HG02943 (cell line): Measurements from ENCODE around the gene MB.
"Not testable (repeated sequence)": the region's sequence is repeated elsewhere in the genome, so short reads cannot be mapped to it uniquely, and the experiment has no call there.

ENCODE experiments used
- ATAC-seq: cut with Tn5 transposase; IDR thresholded peaks from one replicate; pipeline ENCODE4 v1.9.1; 2021; ENCODE audit warnings: mild to moderate bottlenecking, low read depth, moderate library complexity; ENCODE audit not compliant: unreplicated experiment

MB gene

GRCh38 chr22:35617137-35617755, at the start of gene MB:
Gene MB, minus strand, starts transcription at chr22:35617329. Its CDS starts 72 bp downstream, at chr22:35617257.
- ATAC-seq = no peak

GRCh38 chr22:35666699-35667098, 49.6 kb upstream of the MB start:
- not testable (repeated sequence) for ATAC-seq

GRCh38 chr22:35664955-35665587, 47.9 kb upstream of the MB start:
- ATAC-seq = no peak

GRCh38 chr22:35663371-35663770, 46.2 kb upstream of the MB start:
- ATAC-seq = no peak

GRCh38 chr22:35662914-35663313, 45.8 kb upstream of the MB start:
- no peak for ATAC-seq

- no peak for ATAC-seq
Measured at GRCh38 chr22:35661464-35661863, 44.3 kb upstream of the MB start.

- no peak for ATAC-seq
Measured at GRCh38 chr22:35660291-35661127, 43.4 kb upstream of the MB start.

- ATAC-seq = no peak
Measured at GRCh38 chr22:35657571-35658312, 40.6 kb upstream of the MB start.

- no peak for ATAC-seq
Measured at GRCh38 chr22:35656284-35656752, 39.2 kb upstream of the MB start.

- ATAC-seq = no peak
Measured at GRCh38 chr22:35653824-35654223, 36.7 kb upstream of the MB start.

- ATAC-seq = no peak
Measured at GRCh38 chr22:35651085-35651484, 34.0 kb upstream of the MB start.

GRCh38 chr22:35649636-35650250, 32.6 kb upstream of the MB start:
- no peak for ATAC-seq

GRCh38 chr22:35649026-35649553, 32.0 kb upstream of the MB start:
- no peak for ATAC-seq

GRCh38 chr22:35648066-35649025, 31.2 kb upstream of the MB start, which contains the start of gene APOL6:
Gene APOL6, plus strand, starts transcription at chr22:35648446. Its CDS starts 7,980 bp downstream, at chr22:35656426.
- no peak for ATAC-seq

GRCh38 chr22:35645646-35646045, 28.5 kb upstream of the MB start:
- ATAC-seq = no peak

GRCh38 chr22:35643991-35644390, 26.9 kb upstream of the MB start:
- no peak for ATAC-seq

- no peak for ATAC-seq
Measured at GRCh38 chr22:35642305-35642741, 25.2 kb upstream of the MB start.

GRCh38 chr22:35641494-35642120, 24.5 kb upstream of the MB start:
- no peak for ATAC-seq
